SK-N-MC (cell line): ENCODE results near the gene LOC101059915.

Experiments
- EZH2 ChIP-seq: fragments of 200-600 bp; sonication (generic); IDR thresholded peaks from one replicate; pipeline ENCODE4 v1.6.1; 2017; ENCODE audit warnings: antibody characterized with exemption
- FOXP2 ChIP-seq: optimal IDR thresholded peaks from 2 replicates; pipeline ENCODE3; 2011; ENCODE audit warnings: mild to moderate bottlenecking, moderate library complexity; ENCODE audit not compliant: insufficient read depth; ENCODE audit errors: extremely low read length, control extremely low read depth

- TF ChIP-seq EZH2 (no peak), FOXP2 (no peak)
These were observed 40.8 kb upstream of the LOC101059915 start for GRCh38 chrX:71626576-71626975.
